HG03097 (cell line): Measurements from ENCODE around the gene SHB.

Experiments used
- ATAC-seq: cut with Tn5 transposase; IDR thresholded peaks from one replicate; pipeline ENCODE4 v1.9.1; 2021; ENCODE audit not compliant: unreplicated experiment, low FRiP score

SHB gene

DNA sequence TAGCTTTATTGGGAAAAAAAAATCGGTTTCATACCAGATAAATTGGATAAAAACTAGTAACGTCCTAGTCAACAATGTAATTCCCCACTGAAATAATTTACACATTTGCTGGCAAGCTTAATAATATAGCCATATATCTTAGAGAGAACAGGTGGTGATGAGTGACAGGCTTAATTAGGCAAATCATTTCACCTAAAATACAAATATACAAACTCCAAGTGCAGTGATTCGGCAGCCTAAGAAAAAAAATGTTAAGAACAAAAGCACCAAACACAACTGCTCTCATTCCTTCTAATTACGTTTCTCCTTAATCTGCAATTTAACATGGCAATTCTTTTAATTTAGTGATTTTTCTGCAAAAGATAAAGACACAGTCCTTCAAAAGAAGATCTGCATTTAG, 109.1 kb downstream of the SHB start:
- no peak for ATAC-seq

DNA sequence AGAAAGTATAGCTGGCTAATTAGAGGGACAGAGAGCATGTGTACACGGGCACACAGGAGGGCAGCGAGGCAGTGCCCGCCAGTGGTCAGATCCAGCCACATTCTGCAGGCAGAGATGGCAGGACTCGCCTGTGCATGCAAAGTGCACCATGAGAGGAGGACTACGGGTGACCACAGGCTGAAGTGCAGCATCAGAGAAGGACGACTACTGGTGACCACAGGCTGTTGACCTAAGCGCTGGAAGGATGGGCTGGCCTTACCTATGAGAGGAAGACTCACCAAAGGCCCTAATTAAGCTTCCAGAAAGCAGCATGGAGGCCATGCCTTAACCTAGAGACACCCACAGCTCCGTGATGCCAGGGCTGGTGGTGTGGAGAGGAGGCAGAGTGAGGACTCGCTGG, 110.9 kb downstream of the SHB start:
- no peak for ATAC-seq

DNA sequence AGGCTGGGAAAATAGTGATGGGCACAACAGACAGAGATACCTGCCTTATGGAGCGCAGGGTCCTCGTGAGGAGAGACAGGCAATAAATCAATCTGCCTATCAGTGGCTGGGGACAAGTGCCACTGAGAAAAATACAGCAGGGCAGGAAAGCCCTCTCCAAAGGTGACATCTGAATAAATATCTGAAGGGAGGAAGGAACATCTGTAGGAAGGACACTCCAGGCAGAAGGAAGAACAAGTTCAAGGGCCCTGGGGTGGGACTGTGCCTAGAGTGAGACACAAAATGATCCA, 111.4 kb downstream of the SHB start:
- ATAC-seq: no peak

DNA sequence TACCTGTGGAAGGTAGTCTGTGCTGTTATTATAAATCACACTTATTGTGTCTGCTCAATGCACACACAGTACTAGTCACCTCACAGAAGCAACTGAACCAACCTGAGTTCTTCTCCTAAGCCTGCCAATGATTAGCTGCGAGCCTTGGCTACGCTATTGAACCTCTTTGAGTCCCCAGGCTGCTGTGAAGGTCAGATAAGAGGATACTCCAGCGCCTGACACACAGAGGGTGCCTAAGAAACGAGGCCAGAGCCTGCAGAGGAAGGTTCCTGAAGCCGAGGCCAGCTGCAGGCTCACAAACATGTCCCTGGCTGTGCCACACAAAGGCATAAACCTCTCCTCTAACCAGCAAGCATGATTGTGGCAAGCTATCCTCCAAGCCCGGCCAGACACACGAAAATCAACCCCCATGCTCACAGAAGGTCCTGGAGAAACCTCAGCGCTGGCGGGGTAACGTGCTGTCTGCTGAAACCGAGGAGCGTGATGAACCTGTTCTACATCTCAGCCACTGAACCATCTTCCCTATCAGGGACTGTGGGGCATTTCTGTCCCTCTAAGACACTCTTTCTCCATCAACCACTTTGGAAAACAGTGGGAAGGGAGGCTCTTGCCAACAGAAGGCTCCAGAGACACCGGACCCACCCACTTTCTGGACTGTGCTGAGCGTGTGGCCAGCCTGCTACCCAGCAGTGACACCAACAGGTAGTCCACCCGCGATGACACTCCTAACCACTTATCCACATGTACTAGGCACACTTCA, 111.9 kb downstream of the SHB start:
- no peak for ATAC-seq

DNA sequence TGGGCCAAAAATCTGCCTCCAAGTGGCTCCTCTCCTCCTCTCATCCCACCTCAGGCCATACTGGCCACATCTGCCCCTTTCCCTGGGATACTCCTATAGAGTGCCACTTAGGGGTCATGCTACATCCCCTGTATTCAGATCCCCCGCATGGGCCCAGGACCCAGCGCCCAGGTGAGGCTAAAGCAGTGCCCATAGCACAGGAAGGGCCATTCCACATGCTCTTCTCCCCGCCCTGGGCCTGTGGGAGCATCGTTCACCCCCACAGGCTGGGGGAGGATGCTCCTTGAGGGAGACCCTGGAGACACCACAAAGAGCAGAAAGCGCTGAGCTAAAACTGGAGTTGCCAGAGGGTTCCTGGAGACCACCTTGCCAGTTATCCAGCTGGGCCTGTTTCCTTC, 112.6 kb downstream of the SHB start:
- ATAC-seq: no peak

DNA sequence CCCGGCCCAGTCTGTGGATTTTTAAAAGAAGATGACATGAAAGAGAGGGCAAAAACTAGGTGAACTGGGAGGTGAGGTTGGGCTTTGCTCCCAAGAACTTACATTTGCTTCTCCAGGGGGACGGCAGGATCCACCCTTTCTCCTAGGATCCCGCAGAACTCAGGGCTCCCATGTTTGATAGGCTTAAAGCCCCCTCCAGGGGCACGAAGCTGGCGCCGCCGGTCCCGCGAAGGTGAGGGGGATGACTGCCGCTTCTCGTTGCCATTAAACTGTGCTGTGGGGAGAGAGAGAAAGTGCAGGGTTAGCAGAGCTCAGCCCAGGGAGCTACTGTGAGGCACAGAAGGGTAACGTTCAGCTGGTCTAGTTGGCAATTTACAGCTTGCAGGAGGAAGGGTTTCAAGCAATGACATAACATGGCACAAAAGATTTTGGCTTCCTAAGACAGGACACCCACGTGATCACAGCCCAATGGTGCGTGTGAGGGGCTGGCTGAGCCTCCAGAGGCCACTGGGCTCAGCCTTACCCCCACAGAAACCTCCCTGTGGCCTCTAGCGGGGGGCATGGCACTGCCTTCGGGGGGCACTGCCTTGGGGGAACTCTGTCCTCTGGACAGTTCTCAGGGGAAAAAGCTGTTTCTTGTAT, 113.1 kb downstream of the SHB start:
- ATAC-seq: no peak

DNA sequence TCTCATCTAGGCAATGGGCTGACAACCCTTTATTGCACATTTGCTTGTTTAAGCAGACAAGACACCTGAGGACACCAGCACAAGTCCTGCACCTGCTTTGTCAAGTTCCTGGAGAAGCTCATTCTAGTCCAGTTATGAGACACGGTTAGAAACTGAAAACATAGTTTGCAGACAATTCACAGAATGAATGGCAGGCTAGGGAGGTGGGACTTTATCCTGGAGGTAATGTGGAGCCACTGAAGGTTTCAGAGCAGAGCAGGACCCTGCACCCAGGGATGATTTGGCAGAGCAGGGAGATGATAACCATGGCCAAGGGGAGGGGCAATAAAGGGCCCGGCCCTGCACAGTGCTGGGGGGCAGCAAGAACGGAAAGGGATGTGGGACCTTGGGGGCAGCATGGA, 114.4 kb downstream of the SHB start:
- peak; percentile 22 for ATAC-seq

DNA sequence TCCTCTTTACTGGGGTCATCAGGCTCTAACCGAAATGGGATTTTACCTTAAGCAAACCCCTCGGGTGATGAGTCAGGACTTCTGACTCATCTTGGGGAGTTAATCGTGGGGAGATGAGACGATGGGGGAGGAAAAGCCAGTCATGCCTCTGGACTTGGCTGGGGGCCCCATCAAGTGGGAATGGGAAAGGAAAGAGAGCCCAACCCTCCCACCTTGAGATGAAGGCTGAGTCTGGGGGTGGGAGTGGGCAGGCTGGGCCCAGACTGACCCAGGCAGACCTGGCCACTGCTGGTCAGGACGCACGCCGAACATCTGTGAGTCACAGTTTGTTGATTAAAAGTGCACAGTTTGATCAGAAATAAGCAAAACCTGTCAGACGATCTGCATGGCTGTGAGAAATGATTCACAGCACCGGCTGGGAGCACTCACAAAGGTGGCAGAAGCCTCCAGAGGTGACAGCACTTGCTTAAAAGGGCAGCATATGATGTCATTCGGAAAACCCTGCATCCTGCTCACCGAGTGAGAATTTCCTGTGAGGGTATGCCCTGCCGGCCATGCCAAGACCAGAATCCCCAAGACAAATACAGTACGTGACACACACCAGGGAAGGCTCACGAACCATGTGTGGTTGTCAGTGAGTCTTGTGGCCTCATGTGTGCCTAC, 115.1 kb downstream of the SHB start:
- peak; percentile 54 for ATAC-seq

DNA sequence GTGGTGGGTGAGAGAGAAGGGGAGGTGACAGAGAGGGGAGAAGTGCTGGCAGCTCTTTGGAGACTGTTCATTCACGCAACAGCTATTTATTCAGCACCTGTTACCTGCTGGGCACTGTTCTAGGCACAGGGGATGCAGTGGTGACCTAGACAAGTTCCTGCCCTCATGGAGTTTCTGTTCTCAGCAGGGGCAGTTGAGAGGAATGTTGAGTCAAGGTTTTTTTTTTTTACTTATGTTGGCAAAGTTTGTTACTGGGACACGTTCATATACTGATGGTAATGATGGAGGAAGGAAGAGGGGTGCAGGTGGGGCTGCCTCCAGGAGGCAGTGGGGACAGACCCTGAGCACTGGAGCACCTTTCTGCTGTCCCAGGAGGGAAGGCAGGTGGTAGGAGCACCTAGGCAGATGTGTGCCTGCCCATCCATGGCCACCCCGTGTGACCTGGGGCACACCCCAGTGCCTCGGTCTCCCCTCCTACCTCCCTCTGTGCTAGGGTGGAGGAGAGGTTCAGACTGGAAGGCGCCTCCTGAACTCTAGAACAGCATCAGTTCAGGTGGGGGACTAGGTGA, 115.7 kb downstream of the SHB start:
- ATAC-seq: no peak

DNA sequence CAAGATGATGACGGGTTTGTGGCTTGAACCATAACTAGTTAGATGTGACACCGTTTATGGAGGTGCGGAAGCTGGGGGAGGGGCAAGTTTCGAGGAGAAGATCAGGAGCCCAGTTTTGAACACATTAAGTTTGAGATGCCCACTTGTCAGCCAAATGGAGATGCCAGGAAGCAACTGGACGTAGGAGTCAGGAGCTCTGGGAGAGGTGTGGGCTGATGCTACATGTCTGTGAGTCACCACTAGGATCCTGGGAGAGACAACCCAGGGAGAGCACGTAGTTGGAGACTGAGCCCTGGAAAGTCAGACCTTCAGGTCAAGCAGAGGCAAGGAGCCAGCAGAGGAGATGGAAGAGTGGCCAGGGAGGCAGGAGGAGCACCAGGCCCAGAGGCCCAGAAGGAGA, 116.3 kb downstream of the SHB start:
- no peak for ATAC-seq

DNA sequence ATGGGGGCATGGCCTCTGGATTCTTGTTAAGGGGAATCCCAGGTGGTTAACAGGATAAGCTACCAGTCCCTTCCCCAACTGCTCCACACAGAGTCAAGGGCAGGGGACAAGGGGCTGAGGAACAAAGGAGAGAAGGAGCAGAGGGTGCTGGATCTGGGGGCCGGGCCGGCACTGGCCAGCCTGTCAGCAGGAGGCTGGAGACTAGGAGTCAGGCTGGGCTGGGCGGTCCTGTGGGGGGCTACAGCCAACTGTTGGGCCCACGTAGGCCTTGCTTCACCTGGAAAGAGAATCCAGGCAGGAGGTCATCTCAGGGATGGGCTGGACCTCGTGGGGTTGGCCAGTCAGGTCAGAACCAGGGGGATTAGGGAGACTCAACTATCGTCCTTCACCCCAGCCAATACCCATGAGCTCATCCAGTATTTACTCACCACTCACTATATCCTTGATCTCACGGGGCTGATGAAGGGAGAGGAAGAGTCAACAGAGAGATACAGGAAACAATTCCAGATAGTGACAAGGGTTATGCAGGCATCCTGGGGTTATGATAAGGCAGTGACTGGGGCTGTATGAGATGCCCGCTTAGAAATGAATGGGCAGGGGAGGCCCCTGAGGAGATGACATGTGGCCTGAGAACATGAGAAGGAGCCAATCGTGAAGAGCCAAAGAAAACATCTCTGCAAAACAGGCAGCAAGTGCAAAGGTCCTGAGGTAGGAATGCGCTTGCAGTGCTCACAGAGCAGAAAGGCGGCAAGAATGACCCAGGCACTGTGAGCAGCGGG, 117.2 kb downstream of the SHB start:
- no peak for ATAC-seq

DNA sequence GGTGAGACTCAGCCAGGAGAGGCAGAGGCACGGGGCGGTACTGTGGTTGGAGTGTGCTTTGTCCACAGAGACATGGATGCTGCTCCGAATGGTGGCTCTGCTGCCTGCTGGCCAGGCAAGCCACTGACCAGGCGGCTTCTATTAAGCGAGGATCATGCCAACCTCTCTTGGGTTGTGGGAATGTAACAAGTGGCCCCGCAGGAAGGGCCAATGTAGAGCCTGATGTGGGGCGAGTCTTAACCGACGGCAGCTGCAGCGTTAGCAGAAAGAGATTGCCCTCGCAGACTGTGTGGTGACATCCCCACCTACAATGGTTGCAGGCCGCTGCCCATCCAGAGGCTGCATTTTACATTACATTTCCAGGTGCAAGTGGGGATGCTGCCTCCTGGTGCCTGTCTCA, 118.5 kb downstream of the SHB start:
- ATAC-seq: no peak

DNA sequence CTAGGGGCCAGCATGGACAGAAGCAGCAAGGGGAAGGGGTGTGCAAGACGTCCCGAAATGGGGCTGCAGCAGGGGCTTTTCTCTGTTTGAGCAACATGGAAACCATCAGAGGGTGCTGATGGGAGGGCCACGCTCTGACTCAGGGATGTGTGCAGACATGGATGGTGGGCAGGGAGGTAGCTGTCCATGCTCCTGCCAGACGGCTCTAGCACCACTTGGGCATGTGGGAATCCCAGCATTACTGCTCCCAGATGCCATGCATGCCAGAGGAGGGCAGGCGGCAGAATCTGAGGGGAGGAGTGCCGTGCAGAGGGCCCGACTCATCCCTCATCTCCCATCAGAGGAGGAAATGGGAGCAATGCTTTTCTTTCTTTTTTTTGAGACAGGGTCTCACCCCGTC, 119.5 kb downstream of the SHB start:
- no peak for ATAC-seq

DNA sequence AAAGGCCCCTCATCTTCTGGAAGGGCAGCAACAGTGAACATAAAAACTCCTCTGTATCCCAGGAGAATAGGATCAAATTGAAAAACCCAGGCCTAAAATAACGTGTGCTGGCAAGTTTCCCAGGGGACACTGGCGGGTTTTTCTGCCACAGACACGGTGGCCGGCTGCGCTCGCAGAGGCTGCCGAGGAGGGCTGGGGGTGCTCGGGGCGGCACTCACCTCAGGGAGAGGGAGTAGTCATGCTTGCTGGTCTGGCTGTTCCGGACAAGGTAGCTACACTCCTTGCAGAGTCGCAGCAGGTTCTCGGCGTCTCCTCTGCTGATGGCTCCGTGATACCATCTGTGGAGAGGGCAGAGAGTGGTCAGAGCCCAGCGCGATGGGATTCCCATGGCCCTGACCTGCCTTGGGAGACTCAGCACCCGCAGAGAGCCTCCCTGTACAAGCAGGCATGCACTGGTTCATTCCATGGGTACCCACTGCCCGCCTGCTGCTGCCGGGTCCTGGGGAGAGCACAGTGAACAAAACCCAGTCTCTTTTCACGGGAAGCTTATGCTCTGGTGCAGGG, 120.5 kb downstream of the SHB start:
- no peak for ATAC-seq

DNA sequence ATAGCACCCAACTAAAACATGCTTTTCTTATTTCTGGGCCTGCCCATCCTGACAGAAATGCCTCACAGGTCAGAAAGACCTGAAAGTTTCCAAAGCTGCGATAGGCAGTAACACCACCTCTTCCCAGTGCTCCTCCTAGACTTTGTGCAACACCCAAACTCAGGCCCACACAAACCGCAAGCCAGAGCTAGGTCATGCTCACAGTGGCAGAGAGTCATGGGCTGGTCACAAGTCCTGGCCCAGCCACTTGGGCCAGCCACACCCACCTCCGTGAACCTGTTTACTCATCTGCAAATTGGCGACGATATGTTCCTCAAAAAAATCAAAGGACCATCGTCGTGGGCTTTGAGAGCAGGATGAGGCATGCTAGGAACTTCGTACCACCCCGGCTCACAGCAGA, 121.0 kb downstream of the SHB start:
- no peak for ATAC-seq

DNA sequence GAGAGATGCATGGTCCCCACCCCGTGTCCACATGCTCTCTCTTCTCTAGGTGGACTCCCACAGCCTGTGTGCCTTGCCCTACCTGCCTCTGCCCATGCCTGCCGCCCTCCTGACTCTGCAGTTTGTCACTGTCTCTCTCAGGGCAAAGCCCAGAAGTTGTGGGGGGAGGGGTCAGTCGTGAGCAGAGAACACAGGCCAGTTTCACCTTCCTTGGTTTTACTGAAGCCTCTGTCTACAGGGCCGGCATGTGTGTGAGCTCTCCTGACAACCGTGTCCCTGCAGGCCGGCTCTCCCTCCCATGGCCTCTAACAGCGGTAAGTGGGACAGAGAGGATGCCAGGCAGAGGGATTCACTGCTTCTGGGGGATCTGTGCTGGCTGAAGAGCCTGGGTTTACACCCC, 121.6 kb downstream of the SHB start:
- no peak for ATAC-seq

DNA sequence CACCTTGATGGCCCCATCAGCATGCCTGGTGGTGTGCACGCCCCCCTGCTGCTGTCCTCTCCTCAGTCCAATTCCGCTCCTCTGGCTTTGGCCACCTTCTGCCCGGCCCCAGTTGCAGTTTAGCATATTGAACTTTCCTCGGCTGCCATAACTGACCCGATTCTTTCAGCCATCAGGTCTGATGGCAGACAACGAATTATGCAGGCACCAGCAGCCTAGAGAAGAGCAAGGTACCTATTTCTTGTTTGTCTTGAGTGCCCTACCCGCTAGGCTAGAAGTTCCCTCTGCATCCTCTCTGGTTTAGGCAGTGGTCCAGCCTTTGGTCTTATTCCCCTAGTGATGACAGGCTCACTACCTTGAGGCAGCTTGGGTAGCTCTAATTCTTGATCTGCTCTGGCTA, 122.1 kb downstream of the SHB start:
- ATAC-seq: no peak

DNA sequence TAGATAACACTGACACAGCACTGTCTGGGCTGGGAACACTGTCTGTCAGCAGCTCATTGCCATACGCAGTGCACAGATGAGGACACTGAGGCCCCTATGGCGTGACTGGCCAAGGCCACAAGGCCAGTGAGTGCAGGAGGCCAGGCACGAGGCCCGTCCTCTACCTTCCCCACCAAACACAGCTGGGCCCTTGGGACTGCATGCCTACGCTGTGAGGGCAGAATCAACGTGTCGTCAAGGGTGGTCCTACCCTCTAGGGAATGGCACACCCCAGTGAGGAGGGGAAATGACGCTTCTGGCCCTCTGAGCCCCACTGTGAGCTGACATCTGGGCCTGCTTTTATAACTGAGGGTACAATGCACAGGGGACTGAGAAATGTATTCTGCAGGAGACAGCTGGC, 123.0 kb downstream of the SHB start:
- ATAC-seq: no peak

DNA sequence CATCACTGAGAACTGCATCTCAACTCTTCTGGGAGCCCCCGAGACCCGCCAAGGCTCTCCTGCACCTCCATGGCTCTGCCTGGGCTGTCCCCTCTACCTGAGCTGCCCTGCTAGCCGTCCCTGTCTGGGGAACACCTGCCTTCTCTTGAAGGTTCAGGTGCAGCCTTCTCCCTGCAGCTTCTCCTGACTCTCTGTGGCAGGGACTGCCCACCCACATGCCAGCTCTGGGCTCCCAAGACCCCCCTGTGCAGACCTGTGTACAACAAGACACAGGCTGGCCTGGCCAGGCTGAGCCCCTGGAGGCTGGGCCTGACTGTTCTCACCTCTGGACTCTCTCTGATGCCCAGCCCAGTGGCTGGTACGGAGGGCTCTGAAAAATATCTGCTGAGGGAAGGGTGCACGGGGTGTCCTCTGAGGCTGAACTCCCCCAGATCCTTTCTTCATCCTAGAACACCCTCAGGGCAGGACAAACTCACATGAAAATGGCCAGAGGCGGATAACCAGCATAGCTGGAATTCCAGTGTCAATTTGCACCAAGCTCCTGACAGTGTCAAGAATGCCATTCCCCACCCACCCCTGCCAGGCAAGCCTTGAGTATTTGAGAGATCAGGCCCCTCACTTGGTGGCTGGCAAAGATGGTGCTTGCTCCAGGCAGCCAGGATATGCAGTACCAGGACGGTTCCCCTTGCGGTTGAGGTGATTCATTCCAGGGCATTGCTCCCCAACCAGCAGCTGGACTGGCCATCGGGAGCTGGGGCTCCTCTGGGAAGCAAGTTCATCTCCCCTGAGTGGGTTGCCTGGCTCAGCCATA, 124.2 kb downstream of the SHB start:
- no peak for ATAC-seq

DNA sequence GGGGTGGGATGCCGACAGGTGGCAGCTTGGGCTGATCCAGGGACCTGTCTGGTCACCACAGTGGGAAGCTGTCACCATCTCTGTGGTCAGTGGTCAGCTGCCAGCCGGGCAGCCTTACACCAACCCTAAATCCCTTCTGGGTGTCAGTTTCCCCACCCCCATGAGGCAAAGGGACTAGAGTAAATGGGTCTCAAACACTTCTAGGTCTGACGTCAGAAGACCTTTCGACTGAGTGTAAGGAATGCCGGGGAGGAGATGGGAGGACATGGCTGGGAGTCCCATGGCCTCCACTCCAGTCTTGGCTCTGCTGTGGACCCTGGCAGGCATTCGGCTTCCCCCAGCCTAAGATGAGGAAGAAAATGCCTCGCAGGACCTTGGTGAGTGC, 124.8 kb downstream of the SHB start:
- no peak for ATAC-seq
